Hematopoietic multipotent progenitor cell treated with erythropoietin and hydrocortisone succinate and interleukin-3 and kit ligand, for 15 days (in vitro differentiated cells): ENCODE data around the gene ANKS1A.
"Not testable (repeated sequence)": the region's sequence is repeated elsewhere in the genome, so short reads cannot be mapped to it uniquely, and the experiment has no call there.

Experiments
- DNase-seq: peaks from one replicate; pipeline ENCODE4 v3.0.0-alpha.2; 2015; ENCODE audit warnings: low spot score

Gene ANKS1A

GRCh38 chr6:34917626-34918285 is 28.7 kb downstream of the ANKS1A start:
- DNase-seq, result no peak

GRCh38 chr6:34919651-34920050 is 30.6 kb downstream of the ANKS1A start:
- DNase-seq, result no peak

GRCh38 chr6:34920097-34920496 is 31.0 kb downstream of the ANKS1A start:
- no peak for DNase-seq

GRCh38 chr6:34922177-34922663 is 33.2 kb downstream of the ANKS1A start:
- no peak for DNase-seq

- DNase-seq, result no peak
These were observed 36.0 kb downstream of the ANKS1A start for GRCh38 chr6:34924831-34925625.

GRCh38 chr6:34926655-34927054 is 37.6 kb downstream of the ANKS1A start:
- no peak for DNase-seq

- no peak for DNase-seq
These were observed 39.2 kb downstream of the ANKS1A start for GRCh38 chr6:34928220-34928619.

- DNase-seq, result no peak
These were observed 39.6 kb downstream of the ANKS1A start for GRCh38 chr6:34928695-34929094.

- no peak for DNase-seq
These were observed 40.4 kb downstream of the ANKS1A start for GRCh38 chr6:34929241-34929978.

- DNase-seq, result no peak
These were observed 41.2 kb downstream of the ANKS1A start for GRCh38 chr6:34930221-34930620.

GRCh38 chr6:34932202-34932601 is 43.1 kb downstream of the ANKS1A start:
- not testable (repeated sequence) for DNase-seq

- no peak for DNase-seq
These were observed 45.5 kb downstream of the ANKS1A start for GRCh38 chr6:34934516-34934915.

GRCh38 chr6:34938268-34938667 is 49.2 kb downstream of the ANKS1A start:
- DNase-seq, result peak; percentile 55

- no peak for DNase-seq
These were observed 51.0 kb downstream of the ANKS1A start for GRCh38 chr6:34940030-34940434.

GRCh38 chr6:34941421-34941820 is 52.4 kb downstream of the ANKS1A start:
- no peak for DNase-seq

- no peak for DNase-seq
These were observed 56.3 kb downstream of the ANKS1A start for GRCh38 chr6:34945317-34945716.

- no peak for DNase-seq
These were observed 58.5 kb downstream of the ANKS1A start for GRCh38 chr6:34947561-34947960.

- no peak for DNase-seq
These were observed 60.6 kb downstream of the ANKS1A start for GRCh38 chr6:34949636-34950035.

- DNase-seq, result no peak
These were observed 61.8 kb downstream of the ANKS1A start for GRCh38 chr6:34950849-34951248.

GRCh38 chr6:34951731-34952130 is 62.7 kb downstream of the ANKS1A start:
- DNase-seq, result no peak

- DNase-seq, result no peak
These were observed 64.3 kb downstream of the ANKS1A start for GRCh38 chr6:34953061-34954025.

GRCh38 chr6:34955442-34955841 is 66.4 kb downstream of the ANKS1A start:
- no peak for DNase-seq
